HG02759 (cell line): Measurements from ENCODE around the gene FCN2.

ENCODE experiments used
- ATAC-seq: cut with Tn5 transposase; IDR thresholded peaks from one replicate; pipeline ENCODE4 v1.9.1; 2021; ENCODE audit warnings: mild to moderate bottlenecking, moderate library complexity; ENCODE audit not compliant: unreplicated experiment

Gene FCN2

GRCh38 chr9:134929193-134930158 is 48.9 kb downstream of the FCN2 start:
- peak; percentile 4 for ATAC-seq

- peak; percentile 67 for ATAC-seq
Observed at GRCh38 chr9:134930398-134930797, 49.8 kb downstream of the FCN2 start.

GRCh38 chr9:134932171-134932570 is 51.6 kb downstream of the FCN2 start:
- ATAC-seq: no peak

- ATAC-seq: no peak
Observed at GRCh38 chr9:134932606-134933005, 52.0 kb downstream of the FCN2 start.

- no peak for ATAC-seq
Observed at GRCh38 chr9:134933076-134933659, 52.6 kb downstream of the FCN2 start.

GRCh38 chr9:134935056-134935640 is 54.5 kb downstream of the FCN2 start:
- ATAC-seq: no peak

GRCh38 chr9:134935701-134936345 is 55.2 kb downstream of the FCN2 start:
- no peak for ATAC-seq

GRCh38 chr9:134936346-134937163 is 55.9 kb downstream of the FCN2 start:
- ATAC-seq: peak; percentile 57
